Measurements from ENCODE around the gene TCOF1. TPM values are rescaled to one million over a fixed set of nuclear protein-coding genes. Genes with fewer than 3 reads are reported as not detected.

The TCOF1 gene
- polyA plus RNA-seq, 1 donor (not counting 4 experiments of a cell fraction or from before 2014, with no cell fraction given), result 13.6 TPM

GRCh38 chr5:150404941-150405816, 47.7 kb downstream of the TCOF1 start:
- Histone ChIP-seq H3K9me3 (ENCODE audit: control insufficient read depth, low read depth, low read length) (no peaks in the 10 kb centered on the region), H3K27ac (ENCODE audit: control insufficient read depth, insufficient read depth, low read length) (no peak overlapping the region), H3K9ac (ENCODE audit: control insufficient read depth, extremely low read depth, insufficient read depth, low read length) (no peak overlapping the region), H3K79me2 (ENCODE audit: control insufficient read depth, insufficient read depth, low read length) (no peaks in the 10 kb centered on the region), H3K4me1 (ENCODE audit: control insufficient read depth, extremely low read depth, insufficient read depth, low read length) (no peaks in the 10 kb centered on the region), H3K27me3 (ENCODE audit: control insufficient read depth, extremely low read depth, insufficient read depth, low read length) (no peaks in the 10 kb centered on the region), H4K20me1 (ENCODE audit: control insufficient read depth, extremely low read depth, insufficient read depth, low read length) (no peaks in the 10 kb centered on the region), H3K4me2 (ENCODE audit: control insufficient read depth, extremely low read depth, insufficient read depth, low read depth, low read length) (no peak overlapping the region), H2AFZ (ENCODE audit: control insufficient read depth, low read length) (no peak overlapping the region), H3K4me3 (ENCODE audit: control insufficient read depth in 2 of 3, extremely low read depth in 1 of 3, insufficient read depth in 2 of 3, low read depth in 1 of 3, low read length in 3 of 3) (no peak overlapping the region), H3K36me3 (ENCODE audit: control insufficient read depth in 2 of 2, extremely low read depth in 1 of 2, insufficient read depth in 2 of 2, low read length in 2 of 2) (peaks cover 7 to 8% of the 10 kb centered on the region in 2 experiments), H3K9me1 (ENCODE audit: control insufficient read depth, extremely low read depth, insufficient read depth, low read length) (no peaks in the 10 kb centered on the region)
- DNase-seq (ENCODE audit: low read depth, low spot score), result no peak
- TF ChIP-seq EZH2 (IDR thresholded peaks at IDR 0.05; ENCODE audit: low read length), result no peak
- no peak for TF ChIP-seq CTCF (optimal IDR thresholded peaks at IDR 0.05 in 1 of 3, IDR thresholded peaks at IDR 0.05 in 1 of 3, conservative IDR thresholded peaks at IDR 0.05 in 1 of 3; ENCODE audit: extremely low read depth in 1 of 3, insufficient read depth in 2 of 3, low read length in 3 of 3)
- dilution Hi-C loops (cut with MboI; ENCODE audit: extremely low pct_ligation_motif_present, low sequenced_read_pairs), result no loop called here
- no peak for FAIRE-seq

GRCh38 chr5:150406103-150406722, 48.7 kb downstream of the TCOF1 start:
- Histone ChIP-seq H3K9me1 (ENCODE audit: control insufficient read depth, extremely low read depth, insufficient read depth, low read length) (no peaks in the 10 kb centered on the region), H3K9ac (ENCODE audit: control insufficient read depth, extremely low read depth, insufficient read depth, low read length) (no peak overlapping the region), H3K27me3 (ENCODE audit: control insufficient read depth, extremely low read depth, insufficient read depth, low read length) (no peaks in the 10 kb centered on the region), H3K36me3 (ENCODE audit: control insufficient read depth in 2 of 2, extremely low read depth in 1 of 2, insufficient read depth in 2 of 2, low read length in 2 of 2) (no peaks in the 10 kb centered on the region), H3K9me3 (ENCODE audit: control insufficient read depth, low read depth, low read length) (no peaks in the 10 kb centered on the region), H3K79me2 (ENCODE audit: control insufficient read depth, insufficient read depth, low read length) (no peaks in the 10 kb centered on the region), H3K4me1 (ENCODE audit: control insufficient read depth, extremely low read depth, insufficient read depth, low read length) (no peaks in the 10 kb centered on the region), H3K27ac (ENCODE audit: control insufficient read depth, insufficient read depth, low read length) (no peak overlapping the region), H3K4me3 (ENCODE audit: control insufficient read depth in 2 of 3, extremely low read depth in 1 of 3, insufficient read depth in 2 of 3, low read depth in 1 of 3, low read length in 3 of 3) (no peak overlapping the region), H3K4me2 (ENCODE audit: control insufficient read depth, extremely low read depth, insufficient read depth, low read depth, low read length) (no peak overlapping the region), H4K20me1 (ENCODE audit: control insufficient read depth, extremely low read depth, insufficient read depth, low read length) (no peaks in the 10 kb centered on the region), H2AFZ (ENCODE audit: control insufficient read depth, low read length) (no peak overlapping the region)
- TF ChIP-seq EZH2 (IDR thresholded peaks at IDR 0.05; ENCODE audit: low read length) (no peak), CTCF (optimal IDR thresholded peaks at IDR 0.05 in 1 of 3, IDR thresholded peaks at IDR 0.05 in 1 of 3, conservative IDR thresholded peaks at IDR 0.05 in 1 of 3; ENCODE audit: extremely low read depth in 1 of 3, insufficient read depth in 2 of 3, low read length in 3 of 3) (no peak)
- FAIRE-seq (no peak), DNase-seq (ENCODE audit: low read depth, low spot score) (no peak)
- dilution Hi-C loops (cut with MboI; ENCODE audit: extremely low pct_ligation_motif_present, low sequenced_read_pairs), result no loop called here

Data from keratinocyte (primary cell).